ENCODE data around the gene SYT17. TPM values are rescaled to one million over a fixed set of nuclear protein-coding genes. Genes with fewer than 3 reads are reported as not detected.
A peak's percentile ranks its signal among the peaks of the same experiment; 100 is the strongest.

Gene SYT17
- polyA plus RNA-seq, 1 donor (not counting 4 experiments of a cell fraction or from before 2014, with no cell fraction given): not detected

GRCh38 chr16:19119564-19119963 is 48.5 kb upstream of the SYT17 start:
- Histone ChIP-seq H3K4me1 (ENCODE audit: control insufficient read depth, extremely low read depth, insufficient read depth, low read length) (peaks cover 63% of the 10 kb centered on the region), H2AFZ (ENCODE audit: control insufficient read depth, low read length) (no peak overlapping the region), H3K36me3 (ENCODE audit: control insufficient read depth in 2 of 2, extremely low read depth in 1 of 2, insufficient read depth in 2 of 2, low read length in 2 of 2) (no peaks in the 10 kb centered on the region), H3K9ac (ENCODE audit: control insufficient read depth, extremely low read depth, insufficient read depth, low read length) (peak overlapping the region; percentile 70), H4K20me1 (ENCODE audit: control insufficient read depth, extremely low read depth, insufficient read depth, low read length) (peaks cover 4% of the 10 kb centered on the region), H3K27ac (ENCODE audit: control insufficient read depth, insufficient read depth, low read length) (peak overlapping the region; percentile 68), H3K27me3 (ENCODE audit: control insufficient read depth, extremely low read depth, insufficient read depth, low read length) (no peaks in the 10 kb centered on the region), H3K9me3 (ENCODE audit: control insufficient read depth, low read depth, low read length) (no peaks in the 10 kb centered on the region), H3K79me2 (ENCODE audit: control insufficient read depth, insufficient read depth, low read length) (peaks cover 5% of the 10 kb centered on the region), H3K9me1 (ENCODE audit: control insufficient read depth, extremely low read depth, insufficient read depth, low read length) (peaks cover 6% of the 10 kb centered on the region), H3K4me3 (ENCODE audit: control insufficient read depth in 2 of 3, extremely low read depth in 1 of 3, insufficient read depth in 2 of 3, low read depth in 1 of 3, low read length in 3 of 3) (peak overlapping the region in 2 of 3 experiments; percentile 39 to 45), H3K4me2 (ENCODE audit: control insufficient read depth, extremely low read depth, insufficient read depth, low read depth, low read length) (peak overlapping the region; percentile 77)
- FAIRE-seq: no peak
- no peak for DNase-seq (ENCODE audit: low read depth, low spot score)
- TF ChIP-seq EZH2 (IDR thresholded peaks at IDR 0.05; ENCODE audit: low read length): no peak
- TF ChIP-seq CTCF (optimal IDR thresholded peaks at IDR 0.05 in 1 of 3, IDR thresholded peaks at IDR 0.05 in 1 of 3, conservative IDR thresholded peaks at IDR 0.05 in 1 of 3; ENCODE audit: extremely low read depth in 1 of 3, insufficient read depth in 2 of 3, low read length in 3 of 3): no peak
- dilution Hi-C loops (cut with MboI; ENCODE audit: extremely low pct_ligation_motif_present, low sequenced_read_pairs): no loop called here

GRCh38 chr16:19123535-19124178 is 44.4 kb upstream of the SYT17 start:
- dilution Hi-C loops (cut with MboI; ENCODE audit: extremely low pct_ligation_motif_present, low sequenced_read_pairs): no loop called here
- no peaks in the 10 kb centered on the region for H3K27me3 ChIP-seq (ENCODE audit: control insufficient read depth, extremely low read depth, insufficient read depth, low read length)
- FAIRE-seq: no peak

More at GRCh38 chr16:19123535-19124178, 44.4 kb upstream of the SYT17 start:
- Histone ChIP-seq H3K9me3 (ENCODE audit: control insufficient read depth, low read depth, low read length) (no peaks in the 10 kb centered on the region), H3K9me1 (ENCODE audit: control insufficient read depth, extremely low read depth, insufficient read depth, low read length) (peaks cover 6% of the 10 kb centered on the region), H3K36me3 (ENCODE audit: control insufficient read depth in 2 of 2, extremely low read depth in 1 of 2, insufficient read depth in 2 of 2, low read length in 2 of 2) (no peaks in the 10 kb centered on the region), H3K4me2 (ENCODE audit: control insufficient read depth, extremely low read depth, insufficient read depth, low read depth, low read length) (no peak overlapping the region), H3K4me3 (ENCODE audit: control insufficient read depth in 2 of 3, extremely low read depth in 1 of 3, insufficient read depth in 2 of 3, low read depth in 1 of 3, low read length in 3 of 3) (no peak overlapping the region), H3K4me1 (ENCODE audit: control insufficient read depth, extremely low read depth, insufficient read depth, low read length) (peaks cover 33% of the 10 kb centered on the region), H3K79me2 (ENCODE audit: control insufficient read depth, insufficient read depth, low read length) (no peaks in the 10 kb centered on the region), H3K9ac (ENCODE audit: control insufficient read depth, extremely low read depth, insufficient read depth, low read length) (no peak overlapping the region), H2AFZ (ENCODE audit: control insufficient read depth, low read length) (no peak overlapping the region), H3K27ac (ENCODE audit: control insufficient read depth, insufficient read depth, low read length) (no peak overlapping the region), H4K20me1 (ENCODE audit: control insufficient read depth, extremely low read depth, insufficient read depth, low read length) (peaks cover 4% of the 10 kb centered on the region)
- DNase-seq (ENCODE audit: low read depth, low spot score): no peak
- TF ChIP-seq EZH2 (IDR thresholded peaks at IDR 0.05; ENCODE audit: low read length): no peak
- TF ChIP-seq CTCF (optimal IDR thresholded peaks at IDR 0.05 in 1 of 3, IDR thresholded peaks at IDR 0.05 in 1 of 3, conservative IDR thresholded peaks at IDR 0.05 in 1 of 3; ENCODE audit: extremely low read depth in 1 of 3, insufficient read depth in 2 of 3, low read length in 3 of 3): no peak
